Neural cell (in vitro differentiated cells): Measurements from ENCODE around the gene CYTH3.

Experiments
- CTCF ChIP-seq: fragments of 450-650 bp; IDR thresholded peaks from 2 replicates; pipeline ENCODE4 v1.5.1; 2014; ENCODE audit warnings: antibody characterized with exemption, mild to moderate bottlenecking, moderate library complexity; ENCODE audit not compliant: poor library complexity, severe bottlenecking
- EP300 ChIP-seq: fragments of 450-650 bp; conservative IDR thresholded peaks from 2 replicates; pipeline ENCODE4 v1.6.1; 2014; ENCODE audit warnings: antibody characterized with exemption, mild to moderate bottlenecking, moderate library complexity; ENCODE audit not compliant: poor library complexity, severe bottlenecking
- EZH2 ChIP-seq: fragments of 200-600, 300-800 bp; shearing (Covaris generic), sonication (generic); IDR thresholded peaks from 2 replicates; pipeline ENCODE4 v1.6.1; 2014; ENCODE audit warnings: antibody characterized with exemption, low read length, borderline replicate concordance, mild to moderate bottlenecking; ENCODE audit not compliant: insufficient read depth, poor library complexity, severe bottlenecking
- MXI1 ChIP-seq: fragments of 450-650 bp; conservative IDR thresholded peaks from 2 replicates; pipeline ENCODE4 v1.6.1; 2014; ENCODE audit warnings: antibody characterized with exemption, mild to moderate bottlenecking; ENCODE audit not compliant: poor library complexity, severe bottlenecking
- POLR2AphosphoS5 ChIP-seq: IDR thresholded peaks from 2 replicates; pipeline ENCODE4 v1.6.1; 2012
- RAD21 ChIP-seq: fragments of 450-650 bp; conservative IDR thresholded peaks from 2 replicates; pipeline ENCODE4 v1.6.1; 2014; ENCODE audit warnings: antibody characterized with exemption, mild to moderate bottlenecking, moderate library complexity
- REST ChIP-seq: IDR thresholded peaks from 2 replicates; pipeline ENCODE4 v1.6.1; 2012; ENCODE audit warnings: borderline replicate concordance

GRCh38 chr7:6271060-6271658 lies 1.3 kb downstream of the CYTH3 start:
- TF ChIP-seq CTCF (peak; percentile 54), EZH2 (no peak), POLR2AphosphoS5 (no peak), REST (no peak), MXI1 (peak; percentile 12), EP300 (no peak), RAD21 (no peak)
